Astrocyte of the spinal cord (primary cell): ENCODE data around the gene ABHD8.

Source experiments
- DNase-seq: peaks from one replicate; pipeline ENCODE4 v3.0.0; 2011; ENCODE audit warnings: low read depth, low spot score
- H3K4me3 ChIP-seq: 2 replicates; pipeline ENCODE4 v1.5.1; 2011; ENCODE audit warnings: low read depth, mild to moderate bottlenecking, low read length, moderate library complexity
- CTCF ChIP-seq: IDR thresholded peaks from 2 replicates; pipeline ENCODE4 v1.5.1; 2012; ENCODE audit warnings: low read depth, mild to moderate bottlenecking, low read length, inconsistent platforms
- in situ Hi-C: cut with HindIII; loops from 2 replicates; pipeline ENCODE4 v1.10.0; 2017; ENCODE audit warnings: low sequenced_read_pairs

Gene ABHD8

GRCh38 chr19:17311455-17312188 lies 8.4 kb upstream of the ABHD8 start:
- in situ Hi-C loops = no loop called here
- H3K4me3 ChIP-seq = no peak overlapping the region
- DNase-seq = peak; percentile 76
- TF ChIP-seq CTCF = no peak

GRCh38 chr19:17309965-17310461 lies 6.8 kb upstream of the ABHD8 start:
- no peak for DNase-seq
- TF ChIP-seq CTCF = no peak
- in situ Hi-C loops = no loop called here
- peak overlapping the region; percentile 99 for H3K4me3 ChIP-seq

- H3K4me3 ChIP-seq = peak within 1 kb of the TSS; percentile 99
- TF ChIP-seq CTCF = no peak
- DNase-seq = peak; percentile 100
- in situ Hi-C loops = no loop called here
Measured at GRCh38 chr19:17309198-17309964, 6.2 kb upstream of the ABHD8 start, which contains the start of gene DDA1. DDA1 (plus strand) TSS chr19:17309563; CDS start chr19:17309655, 92 bp downstream.

- no peak for DNase-seq
- no peak overlapping the region for H3K4me3 ChIP-seq
- in situ Hi-C loops = no loop called here
- TF ChIP-seq CTCF = no peak
Measured at GRCh38 chr19:17307876-17308377, 4.7 kb upstream of the ABHD8 start.

GRCh38 chr19:17306285-17306714 lies 3.1 kb upstream of the ABHD8 start:
- peak overlapping the region; percentile 63 for H3K4me3 ChIP-seq
- no peak for TF ChIP-seq CTCF
- no peak for DNase-seq
- in situ Hi-C loops = no loop called here

- peak within 1 kb of the TSS; percentile 63 for H3K4me3 ChIP-seq
- in situ Hi-C loops = no loop called here
- DNase-seq = peak; percentile 99
- peak; percentile 78 for TF ChIP-seq CTCF
Measured at GRCh38 chr19:17305517-17306284, 2.5 kb upstream of the ABHD8 start, which contains the start of gene MRPL34. MRPL34 (plus strand) TSS chr19:17305872; CDS start chr19:17305893, 21 bp downstream.
